Stimulated activated CD8-positive, alpha-beta memory T cell treated with anti-CD3 and anti-CD28 coated beads, Interleukin-4, amount 100 ng/mL, for 48 hours (primary cell): Measurements from ENCODE around the gene HK3.

Source experiments
- DNase-seq: peaks from one replicate; pipeline ENCODE4 v3.0.0-alpha.2; 2020

HK3 gene

DNA sequence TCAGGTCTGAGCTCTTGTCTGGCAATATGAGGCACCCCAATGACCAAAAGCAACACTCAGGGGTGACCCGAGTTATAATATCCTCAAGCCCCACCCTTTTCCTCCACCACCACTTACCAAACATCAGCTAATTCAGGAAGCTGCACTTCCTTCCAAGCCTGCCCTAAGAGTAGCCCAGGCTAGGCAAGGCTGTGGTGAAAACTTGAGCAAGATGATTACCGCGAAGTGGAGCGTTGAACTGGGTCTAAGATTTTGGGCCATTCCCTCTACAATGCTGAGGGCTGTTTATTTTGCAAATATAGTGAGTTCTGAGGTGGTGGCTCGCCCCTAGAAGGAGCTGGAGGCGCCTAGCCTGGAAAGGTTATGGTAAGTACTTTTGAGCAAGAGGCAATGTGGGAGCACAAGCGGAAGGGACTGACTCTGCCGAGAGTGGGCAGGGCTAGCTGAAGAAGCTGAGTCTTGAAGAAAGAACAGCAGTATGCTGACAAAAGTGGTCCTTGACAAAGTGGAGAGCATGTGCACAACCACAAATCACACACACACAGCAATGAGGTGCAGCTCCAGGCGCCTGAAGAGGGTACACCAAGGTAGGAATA, at the start of gene HK3:
TSS of gene HK3 (minus strand) at position 51 of the 596 bp plus-strand sequence. CDS start 3,187 bp downstream, outside the sequence.
- DNase-seq, result peak; percentile 21

DNA sequence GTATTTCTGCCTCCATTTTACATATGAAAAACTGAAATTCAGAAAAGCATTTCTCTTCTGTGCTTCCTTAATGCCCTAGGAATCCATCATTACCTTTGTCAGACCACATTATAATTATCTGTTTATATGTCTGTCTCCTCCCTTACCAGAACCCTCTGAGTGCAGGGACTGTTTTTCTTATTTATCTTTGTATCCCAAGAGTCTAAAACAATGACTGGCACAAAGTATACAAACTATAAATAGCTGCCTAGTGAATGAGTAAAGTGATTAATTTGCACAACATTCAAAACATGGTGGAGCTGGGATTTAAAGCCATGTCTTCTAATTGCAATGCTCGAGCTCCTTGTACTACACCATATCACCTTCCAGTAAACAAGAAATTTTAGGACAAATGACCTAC, 49.3 kb upstream of the HK3 start:
- DNase-seq, result no peak

DNA sequence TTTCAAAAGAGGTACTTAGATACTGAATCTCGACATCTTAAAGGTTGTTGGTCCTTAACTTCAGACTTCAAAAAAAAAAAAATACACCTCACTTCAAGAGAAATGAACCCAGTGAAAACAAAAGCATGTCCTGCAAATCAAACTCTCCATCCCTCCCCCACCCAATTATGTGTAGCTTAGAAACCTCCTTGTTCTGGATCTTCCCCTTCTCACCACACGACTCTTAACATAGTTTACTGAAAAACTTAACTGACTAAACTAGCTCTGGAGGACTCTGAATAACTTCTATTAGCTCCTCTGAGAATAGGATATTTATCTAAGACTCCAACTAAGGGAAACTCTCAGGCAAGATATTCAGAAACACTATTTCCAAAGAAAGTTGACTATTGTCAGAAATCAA, 48.7 kb upstream of the HK3 start:
- no peak for DNase-seq

DNA sequence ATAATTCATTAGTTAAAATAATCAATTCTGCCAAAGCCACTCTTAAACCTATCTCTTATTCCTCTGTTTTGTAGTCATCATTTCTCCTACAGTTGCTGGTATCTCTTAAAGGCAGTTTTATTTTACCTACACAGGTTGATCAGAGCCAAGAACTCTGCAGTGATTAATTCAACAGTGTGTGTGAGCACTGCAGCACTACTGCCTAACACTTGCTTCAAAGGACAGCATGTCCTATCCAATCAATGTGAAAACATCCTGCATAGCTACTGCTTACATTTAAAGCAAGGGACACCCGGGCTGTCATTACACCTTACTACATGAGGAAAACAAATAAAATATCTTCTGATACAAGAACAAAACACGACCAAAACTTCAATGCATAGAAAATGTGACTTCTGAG, 45.1 kb upstream of the HK3 start:
- no peak for DNase-seq

- no peak for DNase-seq
These were observed 44.7 kb upstream of the HK3 start for GRCh38 chr5:176943816-176944215.

DNA sequence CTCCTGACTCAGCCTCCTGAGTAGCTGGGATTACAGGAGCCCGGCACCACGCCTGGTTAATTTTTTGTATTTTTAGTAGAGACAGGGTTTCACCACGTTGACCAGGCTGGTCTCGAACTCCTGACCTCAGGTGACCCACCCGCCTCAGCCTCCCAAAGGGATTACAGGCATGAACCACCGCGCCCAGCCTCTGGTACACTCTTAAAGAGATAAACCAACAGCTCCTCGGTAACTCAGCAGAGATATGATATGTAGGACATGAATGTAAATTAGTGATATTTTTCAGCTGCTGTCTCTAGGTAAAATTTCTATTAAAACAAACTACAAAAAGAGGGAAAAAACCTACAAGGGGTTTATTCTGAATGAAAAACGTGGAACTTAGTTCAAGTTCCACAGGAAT, 42.8 kb upstream of the HK3 start:
- no peak for DNase-seq

GRCh38 chr5:176938472-176938871, 39.3 kb upstream of the HK3 start:
- DNase-seq, result no peak

GRCh38 chr5:176935017-176935416, 35.9 kb upstream of the HK3 start:
- DNase-seq, result no peak

- DNase-seq, result no peak
These were observed 35.3 kb upstream of the HK3 start for GRCh38 chr5:176934309-176934930.

DNA sequence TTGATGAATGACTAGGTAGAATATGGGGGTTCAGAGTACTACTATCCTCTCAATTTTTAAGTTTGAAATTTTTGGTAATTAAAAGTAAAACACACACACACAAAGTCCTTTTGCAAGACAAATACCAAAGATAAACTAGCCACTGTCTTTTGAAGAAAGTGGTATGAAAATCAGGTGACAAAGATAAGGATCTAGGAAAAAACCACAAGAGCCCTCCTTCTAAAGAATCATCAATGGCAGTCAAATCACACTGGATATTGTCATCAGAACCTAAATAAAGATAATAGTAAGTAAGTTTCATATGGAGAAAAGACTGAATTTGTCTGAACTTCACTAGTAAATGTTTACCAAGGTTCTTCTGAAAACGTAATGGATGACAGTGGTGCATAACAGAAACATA, 30.5 kb upstream of the HK3 start:
- no peak for DNase-seq

- no peak for DNase-seq
These were observed 28.4 kb upstream of the HK3 start for GRCh38 chr5:176927562-176927961.

GRCh38 chr5:176922817-176923216, 23.7 kb upstream of the HK3 start:
- DNase-seq, result no peak

GRCh38 chr5:176921714-176922113, 22.6 kb upstream of the HK3 start:
- DNase-seq, result no peak

- DNase-seq, result no peak
These were observed 19.5 kb upstream of the HK3 start for GRCh38 chr5:176918613-176919012.

GRCh38 chr5:176916337-176916736, 17.2 kb upstream of the HK3 start:
- no peak for DNase-seq

DNA sequence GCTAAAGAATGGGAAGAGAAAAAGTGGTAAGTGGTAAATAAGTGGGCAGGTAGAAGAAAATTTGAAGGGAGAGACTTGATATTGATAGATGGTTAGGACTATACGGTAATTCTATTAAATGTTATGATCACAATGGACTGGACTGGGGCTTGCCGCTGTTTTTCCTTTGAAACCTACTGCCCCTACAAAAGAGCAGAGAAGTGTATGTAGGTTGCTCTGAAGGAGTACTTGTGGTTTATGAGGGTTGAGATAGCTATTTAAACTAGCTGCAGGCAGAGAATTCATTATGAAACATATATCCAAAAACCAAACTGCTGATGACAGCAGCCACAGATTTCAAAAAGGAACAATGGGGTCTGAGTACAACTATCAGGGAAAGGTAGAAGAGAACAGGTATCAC, 16.8 kb upstream of the HK3 start:
- no peak for DNase-seq

GRCh38 chr5:176912115-176912514, 13.0 kb upstream of the HK3 start:
- no peak for DNase-seq

GRCh38 chr5:176908675-176909368, 9.7 kb upstream of the HK3 start:
- DNase-seq, result no peak

- no peak for DNase-seq
These were observed 7.7 kb upstream of the HK3 start for GRCh38 chr5:176906796-176907195.

DNA sequence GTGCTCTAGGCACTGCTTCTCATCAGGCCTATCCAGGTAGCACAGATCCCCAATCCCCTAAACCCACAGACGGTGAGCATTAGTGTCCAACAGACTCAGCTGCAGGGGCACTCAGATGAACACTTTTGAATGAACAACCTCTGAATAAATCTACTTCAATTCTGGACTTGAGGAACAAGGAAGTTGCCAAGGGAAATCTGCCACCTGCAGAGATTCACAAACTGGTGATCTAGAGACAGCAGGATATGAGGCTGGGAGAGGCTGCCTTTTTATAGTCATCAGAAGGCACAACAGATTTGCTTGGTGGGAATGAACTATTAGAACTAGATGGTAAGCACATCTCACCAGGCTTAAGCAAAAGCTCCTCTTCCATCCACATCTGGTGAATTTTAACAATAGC, 7.0 kb upstream of the HK3 start:
- DNase-seq, result no peak

DNA sequence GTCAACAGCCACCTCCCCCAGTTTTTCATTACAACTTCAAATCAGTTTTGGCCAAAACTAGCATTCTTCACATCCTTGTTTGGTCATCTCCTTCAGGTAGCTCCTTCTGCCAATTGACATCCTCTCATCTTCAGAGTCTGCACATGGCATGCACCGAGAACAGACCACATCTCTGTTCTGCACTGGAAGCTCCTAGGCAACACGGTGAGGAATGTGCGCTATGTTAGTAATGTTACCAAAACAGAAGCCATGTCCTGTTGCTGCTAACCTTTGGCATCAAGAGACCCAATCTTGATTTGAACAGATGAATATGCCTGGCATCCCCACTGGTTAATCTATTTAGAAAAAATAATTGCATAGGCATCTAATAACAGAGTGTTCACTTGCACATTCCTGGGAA, 5.1 kb upstream of the HK3 start:
- no peak for DNase-seq

GRCh38 chr5:176902911-176903664, 3.9 kb upstream of the HK3 start:
- DNase-seq, result no peak

GRCh38 chr5:176902102-176902814, 3.1 kb upstream of the HK3 start:
- peak; percentile 25 for DNase-seq
